Measurements from ENCODE around the gene QSOX2. TPM values are rescaled to one million over a fixed set of nuclear protein-coding genes. Genes with fewer than 3 reads are reported as not detected.

Gene QSOX2
- total RNA-seq = 10.9 and 11.5 TPM in 2 replicates

GRCh38 chr9:136245219-136246150, at the start of gene QSOX2:
QSOX2 (minus strand) TSS chr9:136245812; CDS start chr9:136245803, 9 bp downstream.

GRCh38 chr9:136204838-136205706, 40.5 kb downstream of the QSOX2 start, which contains the start of gene LHX3:
LHX3 (minus strand) TSS chr9:136205128; CDS start chr9:136205012, 116 bp downstream.

Other genes starting within 250 kb of the QSOX2 start
- 32.0 and 35.1 TPM in 2 replicates for gene NACC2, start 150.5 kb downstream of the QSOX2 start, total RNA-seq
- gene TMEM250, start 126.9 kb downstream of the QSOX2 start, total RNA-seq = 55.0 and 65.7 TPM in 2 replicates
- gene LHX3, start 40.7 kb downstream of the QSOX2 start, total RNA-seq = not detected in 2 replicates
- gene CCDC187, start 58.3 kb upstream of the QSOX2 start, total RNA-seq = not detected in 2 replicates
- gene GPSM1, start 81.7 kb upstream of the QSOX2 start, total RNA-seq = 74.6 and 85.5 TPM in 2 replicates
- gene DNLZ, start 117.9 kb upstream of the QSOX2 start, total RNA-seq = 6.0 and 8.8 TPM in 2 replicates
- gene CARD9, start 127.9 kb upstream of the QSOX2 start, total RNA-seq = 2.9 and 3.2 TPM in 2 replicates
- 9.0 and 9.1 TPM in 2 replicates for gene SNAPC4, start 154.4 kb upstream of the QSOX2 start, total RNA-seq
- 26.2 and 33.1 TPM in 2 replicates for gene ENTR1, start 164.8 kb upstream of the QSOX2 start, total RNA-seq
- gene PMPCA, start 164.8 kb upstream of the QSOX2 start, total RNA-seq = 36.7 and 37.3 TPM in 2 replicates
- gene INPP5E, start 194.0 kb upstream of the QSOX2 start, total RNA-seq = 11.9 and 13.1 TPM in 2 replicates
- gene SEC16A, start 237.2 kb upstream of the QSOX2 start, total RNA-seq = 43.7 and 53.5 TPM in 2 replicates